Fibroblast of the aortic adventitia (primary cell): Measurements from ENCODE around the gene CEP72. TPM values are rescaled to one million over a fixed set of nuclear protein-coding genes. Genes with fewer than 3 reads are reported as not detected.

Experiments
- DNase-seq: peaks from one replicate; pipeline ENCODE4 v3.0.0-alpha.2; 2010; ENCODE audit warnings: low read depth
- H3K4me3 ChIP-seq: 2 replicates; pipeline ENCODE4 v1.5.1; 2011; ENCODE audit warnings: low read depth, mild to moderate bottlenecking, control low read depth, low read length, moderate library complexity
- CTCF ChIP-seq: IDR thresholded peaks from 2 replicates; pipeline ENCODE4 v1.5.1; 2011; ENCODE audit warnings: mild to moderate bottlenecking, low read length, control low read depth, inconsistent platforms; ENCODE audit not compliant: insufficient read depth
- total RNA-seq: library from RNA; depleted of rRNA; stranded (reverse); fragments of >200 nt; gene quantifications from 2 replicates; pipeline ENCODE4 v1.2.3, GENCODE V29; 2012; ENCODE audit warnings: low replicate concordance

CEP72 gene
- total RNA-seq, 1 donor, result 3.5 TPM

- TF ChIP-seq CTCF, result no peak
- H3K4me3 ChIP-seq, result no peak overlapping the region
- DNase-seq, result no peak
Measured at GRCh38 chr5:635306-636055, 23.3 kb downstream of the CEP72 start.

DNA sequence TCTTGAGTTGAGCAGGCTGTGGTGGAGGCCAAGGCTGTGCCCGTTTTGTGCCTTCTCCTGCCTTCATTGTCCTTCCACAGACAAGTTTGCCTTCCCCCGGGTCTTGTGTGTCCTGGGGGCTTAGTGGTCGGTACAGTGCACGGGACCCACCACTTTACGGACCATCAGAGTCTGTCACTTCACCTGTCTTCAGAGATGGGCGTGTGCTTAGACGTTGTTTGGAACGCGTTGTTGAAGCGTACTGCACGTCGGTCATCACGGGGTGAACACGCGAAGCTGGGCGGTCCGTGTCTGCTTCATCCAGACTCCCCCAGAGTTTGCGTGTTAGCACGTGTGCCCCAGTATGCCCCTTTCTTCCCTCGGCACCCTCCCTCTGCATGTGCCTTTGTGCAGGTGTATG is 24.8 kb downstream of the CEP72 start:
- H3K4me3 ChIP-seq, result no peak overlapping the region
- no peak for DNase-seq
- TF ChIP-seq CTCF, result no peak

DNA sequence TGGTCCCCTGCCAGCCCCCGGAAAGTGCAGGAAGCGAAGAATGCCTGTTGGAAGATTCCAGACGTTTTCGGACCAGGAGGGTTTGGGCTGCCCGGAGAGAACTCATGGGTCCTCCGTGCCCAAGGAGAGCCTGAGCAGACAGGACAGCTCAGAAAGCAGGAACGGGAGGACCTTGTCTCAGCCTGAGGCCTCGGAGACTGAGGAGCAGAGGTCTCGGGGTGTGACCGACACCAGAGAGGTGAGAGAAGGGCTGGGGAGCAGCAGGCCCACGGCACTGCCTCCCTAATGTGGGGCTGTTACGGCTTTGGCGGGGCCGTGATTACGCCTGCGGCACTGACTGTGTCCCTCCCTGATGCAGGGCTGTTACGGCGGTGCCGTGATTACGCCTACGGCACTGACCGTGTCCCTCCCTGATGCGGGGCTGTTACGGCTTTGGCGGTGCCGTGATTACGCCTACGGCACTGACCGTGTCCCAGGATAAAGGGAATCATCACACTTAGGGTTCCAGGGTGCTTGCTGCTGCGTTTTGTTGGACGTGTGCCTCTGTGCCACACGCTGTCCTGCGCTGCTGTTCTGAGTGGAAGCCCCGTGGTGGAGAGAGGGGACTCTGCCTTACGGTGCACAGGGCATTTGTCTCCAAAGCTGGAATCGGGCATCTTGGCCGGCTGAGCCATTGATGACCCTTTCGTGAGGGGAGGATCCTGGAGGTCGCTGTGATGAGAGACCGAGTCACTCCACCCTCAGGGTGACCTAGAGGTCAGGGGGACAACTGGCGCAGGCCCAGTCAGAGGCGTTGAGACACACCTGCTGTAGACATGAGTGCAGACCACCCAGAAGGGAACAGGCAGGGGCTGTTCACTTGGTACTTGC is 25.7 kb downstream of the CEP72 start:
- TF ChIP-seq CTCF, result no peak
- H3K4me3 ChIP-seq, result no peak overlapping the region

GRCh38 chr5:638501-639252 is 26.5 kb downstream of the CEP72 start:
- H3K4me3 ChIP-seq, result no peak overlapping the region
- TF ChIP-seq CTCF, result no peak
- no peak for DNase-seq

More for the DNA sequence above, 25.7 kb downstream of the CEP72 start:
- DNase-seq, result no peak

DNA sequence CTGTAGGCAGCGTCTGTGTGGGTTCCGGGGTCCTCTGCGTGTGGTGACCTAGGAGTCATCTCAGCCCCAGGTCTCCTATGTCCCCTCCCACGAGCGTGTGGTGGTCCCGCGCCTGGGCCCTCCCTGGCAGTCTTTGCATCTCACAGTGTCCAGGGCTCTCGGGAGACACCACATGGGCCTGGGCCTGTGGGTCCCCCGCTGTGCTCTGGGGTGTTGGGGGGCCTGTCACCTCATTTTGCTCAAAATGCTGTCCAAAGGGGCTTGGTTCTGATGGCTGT is 27.1 kb downstream of the CEP72 start:
- DNase-seq, result no peak
- H3K4me3 ChIP-seq, result no peak overlapping the region
- no peak for TF ChIP-seq CTCF

DNA sequence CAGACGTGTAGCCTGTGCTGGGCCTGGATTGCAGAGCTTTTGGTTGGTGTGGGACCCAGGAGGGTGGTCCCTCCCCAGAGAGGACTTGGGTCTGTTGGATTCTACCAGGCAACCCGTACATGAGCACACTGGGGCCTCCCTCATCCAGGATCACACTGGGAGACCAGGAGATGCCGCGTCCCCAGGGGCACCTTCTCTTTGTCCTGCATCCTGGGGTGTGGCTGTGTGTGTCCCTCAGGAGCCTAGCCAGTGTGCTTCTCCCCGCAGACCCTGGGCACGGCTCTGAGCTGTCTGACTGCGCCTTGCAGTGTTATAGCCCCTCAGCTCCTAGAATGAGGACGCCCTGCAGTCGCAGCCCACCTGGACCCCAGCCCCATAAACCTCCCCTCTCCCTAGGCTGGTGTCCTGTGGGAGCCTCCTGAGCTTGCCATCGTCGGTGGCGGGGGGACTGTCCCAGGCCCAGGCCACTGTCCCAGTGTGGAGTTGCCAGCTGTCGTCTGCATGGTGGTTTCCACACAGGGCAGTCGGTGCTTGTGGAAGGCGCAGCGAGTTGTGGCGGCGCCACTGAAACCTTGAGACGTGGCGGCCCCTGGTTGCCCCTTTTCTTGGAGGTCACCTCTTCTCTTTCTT is 27.6 kb downstream of the CEP72 start:
- H3K4me3 ChIP-seq, result no peak overlapping the region
- no peak for TF ChIP-seq CTCF
- no peak for DNase-seq
